Gastrocnemius medialis (tissue), 4 donors: Measurements from ENCODE around the gene PTPN7. TPM values are rescaled to one million over a fixed set of nuclear protein-coding genes. Genes with fewer than 3 reads are reported as not detected.

Experiments
- ATAC-seq, 2 donors: fragments of 150-250 bp; one replicate each; pipeline ENCODE4 v1.9.1; 2016
- DNase-seq, 2 donors: peaks; one replicate each; pipeline ENCODE4 v3.0.0-alpha.2; 2019
- H3K27ac ChIP-seq, 4 donors: fragments of 200-600 bp; sonication (generic); 1 replicate in 1 of 4; 2 replicates in 3 of 4; pipeline ENCODE4 v1.5.1; 2016 to 2018; ENCODE audit warnings: mild to moderate bottlenecking in 2 of 4, moderate library complexity in 1 of 4
- H3K27me3 ChIP-seq, 3 donors: fragments of 200-600 bp; sonication (generic) in 2 of 3; 1 replicate in 1 of 3; 2 replicates in 2 of 3; pipeline versions ENCODE4 v1.5.1 to v1.6.0; 2016 to 2019; ENCODE audit warnings: mild to moderate bottlenecking in 1 of 3, moderate library complexity in 1 of 3
- H3K36me3 ChIP-seq, 2 donors: fragments of 200-600 bp; sonication (generic) in 1 of 2; one replicate each; pipeline ENCODE4 v1.5.1; 2017 to 2018
- H3K4me1 ChIP-seq, 2 donors: fragments of 200-600 bp; sonication (generic) in 1 of 2; one replicate each; pipeline ENCODE4 v1.5.1; 2016 to 2017; ENCODE audit warnings: mild to moderate bottlenecking in 2 of 2
- H3K4me3 ChIP-seq, 4 donors: fragments of 200-600 bp; sonication (generic) in 3 of 4; 1 replicate in 1 of 4; 2 replicates in 3 of 4; pipeline ENCODE4 v1.5.1; 2016 to 2019; ENCODE audit warnings: mild to moderate bottlenecking in 2 of 4
- H3K9me3 ChIP-seq, 3 donors: fragments of 200-600 bp; sonication (generic) in 2 of 3; 1 replicate in 1 of 3; 2 replicates in 2 of 3; pipeline ENCODE4 v1.5.1; 2016 to 2019
- CTCF ChIP-seq, 5 experiments: fragments of 450-650 bp in 3 of 5; fragments of 200-600 bp in 2 of 5; sonication (generic) in 2 of 5; IDR thresholded peaks in 4 of 5; conservative IDR thresholded peaks in 1 of 5; 1 replicate in 4 of 5; 2 replicates in 1 of 5; pipeline ENCODE4 v1.5.1; 2016 to 2019; ENCODE audit warnings: antibody characterized with exemption in 5 of 5, mild to moderate bottlenecking in 3 of 5, moderate library complexity in 3 of 5
- POLR2A ChIP-seq, 2 donors: fragments of 450-650 bp; IDR thresholded peaks; one replicate each; pipeline ENCODE4 v1.6.1; 2017; ENCODE audit warnings: antibody characterized with exemption in 2 of 2, mild to moderate bottlenecking in 2 of 2, moderate library complexity in 2 of 2
- in situ Hi-C, 4 donors: fragments of 200-750 bp; cut with MboI; loops; one replicate each; pipeline versions ENCODE4 v1.15.0 to v1.8.0; 2017; ENCODE audit warnings: low sequenced_read_pairs in 4 of 4
- intact Hi-C: fragments of 100-400 bp; cut with DNase I; formaldehyde crosslinking; loops from one replicate; pipeline ENCODE4 v1.15.1; 2023; ENCODE audit warnings: low total_unique reads
- total RNA-seq, 4 donors: library from RNA; depleted of rRNA; stranded (reverse); fragments of >200 nt; gene quantifications; one replicate each; pipeline versions ENCODE4 v1.1.0 to v1.2.3, GENCODE V29; 2016

The PTPN7 gene
- total RNA-seq, 4 donors from 2014 or later, result 0.19 to 0.76 (median 0.49) TPM

- no peak for DNase-seq
- in situ Hi-C loops, result loop anchor here in 1 of 4 donors (10.0 kb wide), 1 partner anchor 538 kb away; the partner anchor contains the start of gene SYT2
Observed at GRCh38 chr1:202176949-202177927, 16.8 kb upstream of the PTPN7 start.

GRCh38 chr1:202173993-202174392 lies 13.6 kb upstream of the PTPN7 start:
- ATAC-seq (no peak), DNase-seq (no peak)
- H3K4me3 ChIP-seq, result no peak overlapping the region
- no peaks in the 10 kb centered on the region for H3K4me1 ChIP-seq
- in situ Hi-C loops, result loop anchor here in 1 of 4 donors (10.0 kb wide), 1 partner anchor 541 kb away; the partner anchor contains the start of gene SYT2
- H3K27me3 ChIP-seq, result no peaks in the 10 kb centered on the region
- no peaks in the 10 kb centered on the region for H3K9me3 ChIP-seq
- H3K36me3 ChIP-seq, result no peaks in the 10 kb centered on the region
- no peak overlapping the region for H3K27ac ChIP-seq
- TF ChIP-seq POLR2A (IDR thresholded peaks at IDR 0.05), result no peak
- TF ChIP-seq CTCF (IDR thresholded peaks at IDR 0.05 in 4 of 5, conservative IDR thresholded peaks at IDR 0.05 in 1 of 5), result no peak
- intact Hi-C loops, result no loop called here

More at GRCh38 chr1:202176949-202177927, 16.8 kb upstream of the PTPN7 start:
- TF ChIP-seq POLR2A (IDR thresholded peaks at IDR 0.05) (no peak), CTCF (IDR thresholded peaks at IDR 0.05 in 4 of 5, conservative IDR thresholded peaks at IDR 0.05 in 1 of 5) (no peak)
- H3K36me3 ChIP-seq, result no peaks in the 10 kb centered on the region
- no peak overlapping the region for H3K27ac ChIP-seq
- H3K27me3 ChIP-seq, result no peaks in the 10 kb centered on the region
- intact Hi-C loops, result no loop called here
- ATAC-seq, result no peak
- no peaks in the 10 kb centered on the region for H3K9me3 ChIP-seq
- H3K4me1 ChIP-seq, result no peaks in the 10 kb centered on the region
- H3K4me3 ChIP-seq, result no peak overlapping the region

DNA sequence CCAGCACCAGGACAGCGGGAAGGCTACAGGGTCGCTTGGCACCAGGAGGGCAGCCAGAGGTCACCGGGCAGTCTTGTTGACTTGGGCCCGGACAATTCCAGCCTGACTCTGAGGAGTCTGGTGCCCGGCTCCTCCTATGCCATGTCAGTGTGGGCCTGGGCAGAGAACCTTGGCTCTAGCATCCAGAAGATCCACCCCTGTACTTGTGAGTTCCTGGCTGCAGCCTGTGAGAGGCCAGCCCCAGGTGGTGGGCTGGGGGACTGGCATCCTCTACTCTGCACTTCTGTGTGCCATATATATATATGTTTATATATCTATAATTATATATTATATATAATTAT lies 11.6 kb upstream of the PTPN7 start:
- intact Hi-C loops, result no loop called here
- in situ Hi-C loops, result loop anchor here in 1 of 4 donors (10.0 kb wide), 1 partner anchor 543 kb away; the partner anchor contains the start of gene SYT2
- no peaks in the 10 kb centered on the region for H3K27me3 ChIP-seq
- no peak for DNase-seq
- no peaks in the 10 kb centered on the region for H3K9me3 ChIP-seq
- H3K36me3 ChIP-seq, result no peaks in the 10 kb centered on the region
- no peak overlapping the region for H3K27ac ChIP-seq
- no peak for ATAC-seq
- no peaks in the 10 kb centered on the region for H3K4me1 ChIP-seq
- TF ChIP-seq POLR2A (IDR thresholded peaks at IDR 0.05) (no peak), CTCF (IDR thresholded peaks at IDR 0.05 in 4 of 5, conservative IDR thresholded peaks at IDR 0.05 in 1 of 5) (no peak)
- H3K4me3 ChIP-seq, result no peak overlapping the region

- Histone ChIP-seq H3K4me1 (no peaks in the 10 kb centered on the region), H3K27me3 (no peaks in the 10 kb centered on the region), H3K4me3 (no peak overlapping the region), H3K36me3 (no peaks in the 10 kb centered on the region), H3K9me3 (no peaks in the 10 kb centered on the region), H3K27ac (no peak overlapping the region)
- TF ChIP-seq CTCF (IDR thresholded peaks at IDR 0.05 in 4 of 5, conservative IDR thresholded peaks at IDR 0.05 in 1 of 5), result no peak
- TF ChIP-seq POLR2A (IDR thresholded peaks at IDR 0.05), result no peak
- no peak for DNase-seq
- intact Hi-C loops, result no loop called here
- ATAC-seq, result no peak
- in situ Hi-C loops, result loop anchor here in 1 of 4 donors (10.0 kb wide), 1 partner anchor 543 kb away; the partner anchor contains the start of gene SYT2
Observed at GRCh38 chr1:202171292-202172014, 11.1 kb upstream of the PTPN7 start.
